Trophoblast cell (in vitro differentiated cells and primary cell): ENCODE measurements around the gene ZNF491.
A peak's percentile ranks its signal among the peaks of the same experiment; 100 is the strongest.

Experiments
- DNase-seq, 2 donors: peaks; one replicate each; pipeline ENCODE4 v3.0.0-alpha.2; 2016
- H2AFZ ChIP-seq: 2 replicates; pipeline ENCODE4 v1.6.1; 2013; ENCODE audit warnings: low read length, moderate library complexity, mild to moderate bottlenecking; ENCODE audit not compliant: insufficient read depth, poor library complexity
- H2AK5ac ChIP-seq: 2 replicates; pipeline ENCODE4 v1.6.1; 2013; ENCODE audit warnings: mild to moderate bottlenecking, low read length
- H2BK120ac ChIP-seq: 2 replicates; pipeline ENCODE4 v1.6.1; 2013; ENCODE audit warnings: low read length, mild to moderate bottlenecking, moderate library complexity; ENCODE audit not compliant: insufficient read depth, poor library complexity
- H2BK12ac ChIP-seq: 2 replicates; pipeline ENCODE4 v1.6.1; 2013; ENCODE audit warnings: mild to moderate bottlenecking, low read length, moderate library complexity
- H2BK5ac ChIP-seq: 2 replicates; pipeline ENCODE4 v1.6.1; 2013; ENCODE audit warnings: low read length, low read depth, moderate library complexity, mild to moderate bottlenecking; ENCODE audit not compliant: poor library complexity
- H3K14ac ChIP-seq: 2 replicates; pipeline ENCODE4 v1.6.1; 2013; ENCODE audit warnings: mild to moderate bottlenecking, low read length
- H3K18ac ChIP-seq: 2 replicates; pipeline ENCODE4 v1.6.1; 2013; ENCODE audit warnings: mild to moderate bottlenecking, low read length
- H3K23ac ChIP-seq: 2 replicates; pipeline ENCODE4 v1.6.1; 2013; ENCODE audit warnings: low read length
- H3K27ac ChIP-seq: 2 replicates; pipeline ENCODE4 v1.5.1; 2013; ENCODE audit warnings: low read depth, mild to moderate bottlenecking, inconsistent platforms, low read length, moderate library complexity
- H3K27me3 ChIP-seq: 2 replicates; pipeline ENCODE4 v1.6.1; 2013; ENCODE audit warnings: inconsistent platforms, mild to moderate bottlenecking, low read length, moderate library complexity; ENCODE audit not compliant: insufficient read depth
- H3K36me3 ChIP-seq, 2 experiments: 1 replicate in 1 of 2; 2 replicates in 1 of 2; pipeline ENCODE4 v1.6.1; 2013; ENCODE audit warnings: low read length in 2 of 2, mild to moderate bottlenecking in 2 of 2, moderate library complexity in 1 of 2; ENCODE audit not compliant: insufficient read depth in 2 of 2, control insufficient read depth in 1 of 2
- H3K4ac ChIP-seq: 2 replicates; pipeline ENCODE4 v1.6.1; 2013; ENCODE audit warnings: low read depth, mild to moderate bottlenecking, low read length, moderate library complexity
- H3K4me1 ChIP-seq, 2 experiments: 1 replicate in 1 of 2; 2 replicates in 1 of 2; pipeline ENCODE4 v1.6.1; 2013; ENCODE audit warnings: low read length in 2 of 2, mild to moderate bottlenecking in 2 of 2, moderate library complexity in 1 of 2; ENCODE audit not compliant: insufficient read depth in 2 of 2, control insufficient read depth in 1 of 2
- H3K4me2 ChIP-seq: 2 replicates; pipeline ENCODE4 v1.6.1; 2013; ENCODE audit warnings: inconsistent platforms, mild to moderate bottlenecking, low read length, moderate library complexity
- H3K4me3 ChIP-seq: 2 replicates; pipeline ENCODE4 v1.5.1; 2013; ENCODE audit warnings: mild to moderate bottlenecking, low read depth, low read length, inconsistent platforms
- H3K79me1 ChIP-seq: one replicate; pipeline ENCODE4 v1.6.1; 2013; ENCODE audit warnings: low read length
- H3K79me2 ChIP-seq: 2 replicates; pipeline ENCODE4 v1.6.1; 2013; ENCODE audit warnings: low read length, mild to moderate bottlenecking; ENCODE audit not compliant: control insufficient read depth, insufficient read depth, poor library complexity
- H3K9ac ChIP-seq: 2 replicates; pipeline ENCODE4 v1.6.1; 2013; ENCODE audit warnings: mild to moderate bottlenecking, low read length
- H3K9me3 ChIP-seq: 2 replicates; pipeline ENCODE4 v1.6.1; 2013; ENCODE audit warnings: low read depth, mild to moderate bottlenecking, control low read depth, inconsistent platforms, low read length; ENCODE audit not compliant: insufficient read depth
- H4K12ac ChIP-seq: 2 replicates; pipeline ENCODE4 v1.6.1; 2013; ENCODE audit warnings: low read depth, mild to moderate bottlenecking, low read length, moderate library complexity
- H4K8ac ChIP-seq: 2 replicates; pipeline ENCODE4 v1.6.1; 2013; ENCODE audit warnings: low read depth, mild to moderate bottlenecking, low read length, moderate library complexity
- H4K91ac ChIP-seq: one replicate; pipeline ENCODE4 v1.6.1; 2013; ENCODE audit warnings: low read depth, mild to moderate bottlenecking, low read length, moderate library complexity
- WGBS: extraction: QIAGEN DNeasy Blood & Tissue Kit; methylation state at CpG from one replicate; pipeline ENCODE4 v1.1.7; 2013; ENCODE audit warnings: missing lambda C conversion rate; ENCODE audit not compliant: insufficient read length, insufficient coverage; ENCODE audit errors: extremely low coverage; 5-methylcytosine and 5-hydroxymethylcytosine counted together

The ZNF491 gene

GRCh38 chr19:11856596-11857250 lies 58.4 kb downstream of the ZNF491 start:
- H4K12ac ChIP-seq = no peak overlapping the region
- no peak overlapping the region for H3K4me2 ChIP-seq
- no peaks in the 10 kb centered on the region for H3K79me1 ChIP-seq
- H3K36me3 ChIP-seq = no peaks in the 10 kb centered on the region
- no peak overlapping the region for H3K9ac ChIP-seq
- no peak overlapping the region for H2AK5ac ChIP-seq
- no peaks in the 10 kb centered on the region for H3K4me1 ChIP-seq
- no peak overlapping the region for H3K23ac ChIP-seq
- H2BK5ac ChIP-seq = no peak overlapping the region
- H3K4me3 ChIP-seq = no peak overlapping the region
- peak; percentile 92 to 98 for DNase-seq
- H4K8ac ChIP-seq = no peak overlapping the region
- no peaks in the 10 kb centered on the region for H3K79me2 ChIP-seq
- no peak overlapping the region for H3K14ac ChIP-seq
- no peak overlapping the region for H2BK120ac ChIP-seq
- no peak overlapping the region for H2AFZ ChIP-seq
- no CpG with 5 or more reads among the region's 12 CpGs for WGBS
- no peak overlapping the region for H3K4ac ChIP-seq
- H3K18ac ChIP-seq = no peak overlapping the region
- no peak overlapping the region for H2BK12ac ChIP-seq
- no peak overlapping the region for H4K91ac ChIP-seq
- H3K9me3 ChIP-seq = peaks cover 12% of the 10 kb centered on the region
- H3K27ac ChIP-seq = no peak overlapping the region
- no peaks in the 10 kb centered on the region for H3K27me3 ChIP-seq
